ENCODE results near the gene NFX1. TPM values are rescaled to one million over a fixed set of nuclear protein-coding genes. Genes with fewer than 3 reads are reported as not detected.
A peak's percentile ranks its signal among the peaks of the same experiment; 100 is the strongest.
"Not testable (repeated sequence)": the region's sequence is repeated elsewhere in the genome, so short reads cannot be mapped to it uniquely, and the experiment has no call there.

NFX1 gene
- total RNA-seq, 1 donor from 2014 or later = 31.4 TPM

DNA sequence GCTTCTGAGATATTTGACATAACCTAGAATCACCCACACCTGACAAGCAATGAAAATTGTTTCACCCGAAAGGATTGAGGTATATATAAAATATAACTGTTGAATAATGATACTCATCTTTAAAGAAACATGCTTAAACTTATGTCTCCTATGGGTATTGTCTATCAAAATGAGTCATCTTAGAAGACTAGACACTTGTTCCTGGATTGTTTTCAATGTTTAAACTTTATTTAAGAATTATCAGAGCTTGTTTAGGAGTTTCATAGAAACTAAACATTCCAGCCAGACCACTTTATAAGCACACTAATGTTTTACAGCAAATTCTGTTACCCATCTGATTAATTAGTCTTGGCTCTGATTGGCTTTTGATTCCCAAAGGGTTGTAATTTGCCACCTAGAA lies 19.6 kb downstream of the NFX1 start:
- Histone ChIP-seq H3K4me1 (peaks cover 10% of the 10 kb centered on the region), H3K27me3 (ENCODE audit: low read depth) (no peaks in the 10 kb centered on the region), H3K27ac (replicated peaks) (no peak overlapping the region), H3K9me3 (replicated peaks) (no peaks in the 10 kb centered on the region), H3K36me3 (peaks cover 100% of the 10 kb centered on the region), H3K4me3 (no peak overlapping the region)
- TF ChIP-seq, protein P1, sequence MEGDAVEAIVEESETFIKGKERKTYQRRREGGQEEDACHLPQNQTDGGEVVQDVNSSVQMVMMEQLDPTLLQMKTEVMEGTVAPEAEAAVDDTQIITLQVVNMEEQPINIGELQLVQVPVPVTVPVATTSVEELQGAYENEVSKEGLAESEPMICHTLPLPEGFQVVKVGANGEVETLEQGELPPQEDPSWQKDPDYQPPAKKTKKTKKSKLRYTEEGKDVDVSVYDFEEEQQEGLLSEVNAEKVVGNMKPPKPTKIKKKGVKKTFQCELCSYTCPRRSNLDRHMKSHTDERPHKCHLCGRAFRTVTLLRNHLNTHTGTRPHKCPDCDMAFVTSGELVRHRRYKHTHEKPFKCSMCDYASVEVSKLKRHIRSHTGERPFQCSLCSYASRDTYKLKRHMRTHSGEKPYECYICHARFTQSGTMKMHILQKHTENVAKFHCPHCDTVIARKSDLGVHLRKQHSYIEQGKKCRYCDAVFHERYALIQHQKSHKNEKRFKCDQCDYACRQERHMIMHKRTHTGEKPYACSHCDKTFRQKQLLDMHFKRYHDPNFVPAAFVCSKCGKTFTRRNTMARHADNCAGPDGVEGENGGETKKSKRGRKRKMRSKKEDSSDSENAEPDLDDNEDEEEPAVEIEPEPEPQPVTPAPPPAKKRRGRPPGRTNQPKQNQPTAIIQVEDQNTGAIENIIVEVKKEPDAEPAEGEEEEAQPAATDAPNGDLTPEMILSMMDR (IDR thresholded peaks at IDR 0.05; ENCODE audit: borderline replicate concordance) = no peak
- intact Hi-C loops (cut with micrococcal nuclease) = no loop called here
- DNase-seq = no peak

DNA sequence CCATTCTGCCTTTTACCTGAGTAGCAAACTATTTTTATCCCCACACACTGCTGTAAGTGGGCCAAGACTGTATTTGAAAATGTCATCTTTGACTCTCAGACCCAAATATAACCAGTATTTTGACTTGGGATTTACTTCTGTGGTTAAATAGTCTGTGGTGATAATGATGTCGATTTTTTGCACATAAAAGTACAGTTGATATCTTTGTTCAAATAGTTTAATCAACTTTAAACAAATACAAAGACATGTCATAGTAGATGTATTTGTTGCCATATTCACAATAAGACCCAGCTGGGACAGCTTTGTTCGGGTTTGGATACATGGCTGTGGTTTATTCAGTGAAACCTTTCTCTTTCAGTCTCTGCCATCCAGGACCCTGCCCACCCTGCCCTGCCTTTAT lies 20.4 kb downstream of the NFX1 start:
- TF ChIP-seq, protein P1 (IDR thresholded peaks at IDR 0.05; ENCODE audit: borderline replicate concordance) = no peak
- no peak for DNase-seq
- Histone ChIP-seq H3K4me1 (peaks cover 10% of the 10 kb centered on the region), H3K4me3 (no peak overlapping the region), H3K27me3 (ENCODE audit: low read depth) (no peaks in the 10 kb centered on the region), H3K27ac (replicated peaks) (no peak overlapping the region), H3K36me3 (peaks cover 100% of the 10 kb centered on the region), H3K9me3 (replicated peaks) (no peaks in the 10 kb centered on the region)
- intact Hi-C loops (cut with micrococcal nuclease) = no loop called here

DNA sequence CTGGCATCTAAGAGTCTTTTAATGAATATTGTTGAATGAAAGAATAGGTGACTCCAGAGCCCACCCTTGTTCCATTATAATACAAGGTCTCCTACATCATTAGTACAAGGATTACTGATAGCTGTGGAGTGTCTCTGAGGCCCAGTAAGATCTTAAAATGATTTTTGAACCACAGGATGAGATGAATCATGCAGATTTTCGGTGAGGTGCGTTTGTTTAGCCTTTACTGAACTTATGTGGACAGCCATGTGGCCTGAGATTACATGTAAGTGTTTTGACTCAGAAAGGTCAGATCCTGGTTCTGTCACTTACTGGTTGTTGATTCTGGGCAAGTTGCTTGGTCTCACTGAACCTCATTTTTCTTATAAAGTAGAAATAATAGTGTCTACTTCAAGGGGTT lies 21.6 kb downstream of the NFX1 start:
- TF ChIP-seq, protein P1 (IDR thresholded peaks at IDR 0.05; ENCODE audit: borderline replicate concordance) = no peak
- peaks cover 100% of the 10 kb centered on the region for H3K36me3 ChIP-seq
- no peaks in the 10 kb centered on the region for H3K27me3 ChIP-seq (ENCODE audit: low read depth)
- no peak overlapping the region for H3K27ac ChIP-seq (replicated peaks)
- no peaks in the 10 kb centered on the region for H3K9me3 ChIP-seq (replicated peaks)
- no peak overlapping the region for H3K4me3 ChIP-seq
- no peak for DNase-seq
- peaks cover 10% of the 10 kb centered on the region for H3K4me1 ChIP-seq
- intact Hi-C loops (cut with micrococcal nuclease) = no loop called here

- no peak for DNase-seq
- no peaks in the 10 kb centered on the region for H3K9me3 ChIP-seq (replicated peaks)
- H3K4me3 ChIP-seq = no peak overlapping the region
- no peaks in the 10 kb centered on the region for H3K27me3 ChIP-seq (ENCODE audit: low read depth)
- peaks cover 34% of the 10 kb centered on the region for H3K4me1 ChIP-seq
- no peak overlapping the region for H3K27ac ChIP-seq (replicated peaks)
- peaks cover 98% of the 10 kb centered on the region for H3K36me3 ChIP-seq
- intact Hi-C loops (cut with micrococcal nuclease) = no loop called here
- TF ChIP-seq, protein P1 (IDR thresholded peaks at IDR 0.05; ENCODE audit: borderline replicate concordance) = no peak
These were observed 25.1 kb downstream of the NFX1 start for GRCh38 chr9:33315371-33315770.

- intact Hi-C loops (cut with micrococcal nuclease); H3K27me3 ChIP-seq (ENCODE audit: low read depth); H3K4me3 ChIP-seq; H3K27ac ChIP-seq (replicated peaks); H3K9me3 ChIP-seq (replicated peaks); DNase-seq: not testable (repeated sequence)
- Histone ChIP-seq H3K36me3 (peaks cover 98% of the 10 kb centered on the region), H3K4me1 (peaks cover 36% of the 10 kb centered on the region)
These were observed 26.8 kb downstream of the NFX1 start for GRCh38 chr9:33317136-33317535.

DNA sequence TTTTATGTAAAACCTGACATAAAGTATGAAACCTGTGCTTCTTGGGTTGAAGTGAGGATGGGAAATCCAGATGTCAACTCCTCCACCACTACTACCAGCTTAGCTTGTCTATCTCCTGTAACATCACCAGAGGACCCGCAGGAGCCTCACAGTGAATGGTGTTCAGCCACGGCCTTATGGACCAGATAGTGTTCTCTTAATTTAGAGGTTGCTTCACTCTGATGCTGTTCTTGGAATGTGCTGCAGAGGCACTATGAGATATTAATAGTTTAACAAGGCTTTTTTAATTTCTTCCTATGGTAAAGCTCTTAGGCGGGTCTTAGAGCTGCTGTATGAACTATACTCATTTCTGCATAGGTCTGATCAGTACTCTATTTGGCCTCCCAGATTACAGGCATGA lies 27.9 kb downstream of the NFX1 start:
- H3K4me3 ChIP-seq = no peak overlapping the region
- TF ChIP-seq, protein P1 (IDR thresholded peaks at IDR 0.05; ENCODE audit: borderline replicate concordance) = no peak
- intact Hi-C loops (cut with micrococcal nuclease) = no loop called here

More for the DNA sequence above, 27.9 kb downstream of the NFX1 start:
- no peaks in the 10 kb centered on the region for H3K27me3 ChIP-seq (ENCODE audit: low read depth)
- peaks cover 36% of the 10 kb centered on the region for H3K4me1 ChIP-seq
- peak overlapping the region; percentile 21 for H3K27ac ChIP-seq (replicated peaks)
- no peaks in the 10 kb centered on the region for H3K9me3 ChIP-seq (replicated peaks)
- no peak for DNase-seq
- H3K36me3 ChIP-seq = peaks cover 98% of the 10 kb centered on the region
